Kidney (tissue), 14 donors: ENCODE data around the gene RPP21. TPM values are rescaled to one million over a fixed set of nuclear protein-coding genes. Genes with fewer than 3 reads are reported as not detected.

Source experiments
- DNase-seq, 5 donors: peaks; one replicate each; pipeline ENCODE4 v3.0.0-alpha.2; 2013 to 2020
- FAIRE-seq: peaks from 2 replicates; lab custom pipeline; 2012; peaks lifted over from hg19 to GRCh38; lab: Jason Lieb, UNC
- H3K27ac ChIP-seq, 2 donors: one replicate each; pipeline ENCODE4 v1.7.0; 2013; ENCODE audit warnings: low read depth in 2 of 2, low read length in 2 of 2, inconsistent platforms in 1 of 2
- H3K27me3 ChIP-seq: one replicate; pipeline ENCODE4 v1.7.1; 2013; ENCODE audit warnings: low read length, inconsistent platforms; ENCODE audit not compliant: control insufficient read depth, insufficient read depth
- H3K36me3 ChIP-seq, 3 donors: one replicate each; pipeline versions ENCODE4 v1.7.0 to v1.7.1; 2013; ENCODE audit warnings: low read length in 3 of 3, control low read depth in 1 of 3, inconsistent platforms in 1 of 3; ENCODE audit not compliant: insufficient read depth in 3 of 3, control insufficient read depth in 2 of 3
- H3K4me1 ChIP-seq, 3 donors: one replicate each; pipeline versions ENCODE4 v1.7.0 to v1.7.1; 2013; ENCODE audit warnings: low read length in 3 of 3, inconsistent platforms in 1 of 3, low read depth in 1 of 3; ENCODE audit not compliant: control insufficient read depth in 2 of 3, insufficient read depth in 2 of 3
- H3K4me3 ChIP-seq, 3 donors: one replicate each; pipeline versions ENCODE4 v1.7.0 to v1.8.1; 2013; ENCODE audit warnings: low read length in 3 of 3, control low read depth in 1 of 3, inconsistent platforms in 1 of 3
- H3K9ac ChIP-seq, 3 donors: one replicate each; pipeline versions ENCODE4 v1.7.0 to v1.7.1; 2013; ENCODE audit warnings: low read length in 3 of 3, control low read depth in 1 of 3, inconsistent platforms in 1 of 3
- H3K9me3 ChIP-seq, 3 donors: one replicate each; pipeline versions ENCODE4 v1.7.0 to v1.7.1; 2013; ENCODE audit warnings: low read length in 3 of 3, control low read depth in 1 of 3, inconsistent platforms in 1 of 3; ENCODE audit not compliant: control insufficient read depth in 2 of 3, insufficient read depth in 1 of 3
- CTCF ChIP-seq: IDR thresholded peaks from 3 replicates; pipeline ENCODE4 v1.5.1; 2012; ENCODE audit warnings: mild to moderate bottlenecking, moderate library complexity, borderline replicate concordance; ENCODE audit not compliant: insufficient read depth; ENCODE audit errors: extremely low read depth
- intact Hi-C: fragments of 100-400 bp; cut with DNase I; formaldehyde crosslinking; loops from one replicate; pipeline ENCODE4 v1.11.1; 2022
- polyA plus RNA-seq: library from polyadenylated mRNA; stranded (reverse); fragments of 350-450 nt; fragmentation: Illumina TruSeq; extraction: RNeasy Lipid Tissue Mini Kit (QIAGEN cat#74804); gene quantifications from one replicate; pipeline ENCODE4 v1.2.3, GENCODE V29; 2014; ENCODE audit warnings: low read depth, low replicate concordance; ENCODE audit not compliant: insufficient read depth
- total RNA-seq: library from RNA; stranded (reverse); fragmentation: NEBNext Ultra II Directional; extraction: Animal tissue kit (Norgen Biotek cat#: 25700); gene quantifications from one replicate; pipeline ENCODE4 v1.2.1, GENCODE V29; 2021
- donor health status: control.
- donor health status: control.
- donor health status: control.
- donor health status: control.
- donor health status: control.
- donor health status: DM: yes; HTN: yes; CAD: no.
- donor health status: Normal renal cell carcinoma (clear cell type).

RPP21 gene
- total and polyA plus RNA-seq, 2 donors from 2014 or later, result 34.5 to 73.9 TPM

GRCh38 chr6:30304002-30304401, 41.0 kb upstream of the RPP21 start:
- no peak for TF ChIP-seq CTCF
- no peak for FAIRE-seq
- H3K4me1 ChIP-seq, result no peaks in the 10 kb centered on the region

GRCh38 chr6:30311101-30311500, 33.9 kb upstream of the RPP21 start:
- no peak overlapping the region for H3K27ac ChIP-seq
- DNase-seq (peak in 3 of 5 donors; percentile 13 to 41 (median 17)), FAIRE-seq (no peak)
- TF ChIP-seq CTCF, result no peak
- intact Hi-C loops, result no loop called here
- H3K9ac ChIP-seq, result no peak overlapping the region
- H3K27me3 ChIP-seq, result no peaks in the 10 kb centered on the region
- no peak overlapping the region for H3K4me3 ChIP-seq
- no peaks in the 10 kb centered on the region for H3K9me3 ChIP-seq
- H3K4me1 ChIP-seq, result no peaks in the 10 kb centered on the region
- H3K36me3 ChIP-seq, result peaks cover 0 to 9% (median 2%) of the 10 kb centered on the region in 3 donors

More at GRCh38 chr6:30304002-30304401, 41.0 kb upstream of the RPP21 start:
- DNase-seq, result no peak
- H3K27ac ChIP-seq, result no peak overlapping the region
- H3K9ac ChIP-seq, result no peak overlapping the region
- intact Hi-C loops, result no loop called here
- no peaks in the 10 kb centered on the region for H3K9me3 ChIP-seq
- H3K27me3 ChIP-seq, result no peaks in the 10 kb centered on the region
- no peak overlapping the region for H3K4me3 ChIP-seq
- no peaks in the 10 kb centered on the region for H3K36me3 ChIP-seq

- no peak for FAIRE-seq
- peaks cover 0 to 11% (median 2%) of the 10 kb centered on the region in 3 donors for H3K36me3 ChIP-seq
- no peaks in the 10 kb centered on the region for H3K9me3 ChIP-seq
Observed at GRCh38 chr6:30311671-30312070, 33.3 kb upstream of the RPP21 start.

More at GRCh38 chr6:30311671-30312070, 33.3 kb upstream of the RPP21 start:
- intact Hi-C loops, result no loop called here
- TF ChIP-seq CTCF, result no peak
- H3K4me3 ChIP-seq, result no peak overlapping the region
- H3K27me3 ChIP-seq, result no peaks in the 10 kb centered on the region
- H3K9ac ChIP-seq, result no peak overlapping the region
- no peak for DNase-seq
- H3K4me1 ChIP-seq, result no peaks in the 10 kb centered on the region
- no peak overlapping the region for H3K27ac ChIP-seq
